Epithelial cell of proximal tubule (primary cell): ENCODE measurements around the gene GRIK3. TPM values are rescaled to one million over a fixed set of nuclear protein-coding genes. Genes with fewer than 3 reads are reported as not detected.

Experiments used
- DNase-seq: peaks from one replicate; pipeline ENCODE4 v3.0.0-alpha.2; 2011; ENCODE audit warnings: low read depth
- H3K4me3 ChIP-seq: 2 replicates; pipeline ENCODE4 v1.5.1; 2011; ENCODE audit warnings: low read depth, mild to moderate bottlenecking, low read length
- total RNA-seq: library from RNA; depleted of rRNA; stranded (reverse); fragments of >200 nt; gene quantifications from 2 replicates; pipeline ENCODE4 v1.2.3, GENCODE V29; 2015
- TF ChIP-seq, protein P1 (sequence below): conservative IDR thresholded peaks from 2 replicates; pipeline ENCODE4 v1.5.1; 2012; ENCODE audit warnings: low read depth, mild to moderate bottlenecking, low read length

Gene GRIK3
- total RNA-seq, 1 donor from 2014 or later, result not detected

DNA sequence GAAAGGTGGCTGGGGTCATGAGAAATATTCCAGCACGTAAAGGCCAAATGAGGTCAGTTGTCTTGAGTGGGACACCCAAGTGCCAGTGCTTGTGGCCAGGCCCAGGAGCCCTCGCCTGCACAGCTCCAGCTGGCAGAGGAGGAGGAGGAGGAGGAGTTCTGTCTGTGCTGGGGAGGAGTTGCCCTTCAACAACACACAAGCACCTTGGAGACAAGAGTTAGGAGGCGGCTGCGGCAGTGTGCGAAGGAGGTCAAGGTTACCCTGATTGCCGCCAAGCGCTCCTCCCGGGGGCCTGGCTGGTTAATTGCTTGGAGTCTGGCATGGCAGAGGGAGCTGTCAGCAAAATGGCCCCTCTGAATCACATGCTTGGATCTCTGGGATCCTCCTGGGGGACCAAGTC is 45.1 kb downstream of the GRIK3 start:
- TF ChIP-seq, protein P1, sequence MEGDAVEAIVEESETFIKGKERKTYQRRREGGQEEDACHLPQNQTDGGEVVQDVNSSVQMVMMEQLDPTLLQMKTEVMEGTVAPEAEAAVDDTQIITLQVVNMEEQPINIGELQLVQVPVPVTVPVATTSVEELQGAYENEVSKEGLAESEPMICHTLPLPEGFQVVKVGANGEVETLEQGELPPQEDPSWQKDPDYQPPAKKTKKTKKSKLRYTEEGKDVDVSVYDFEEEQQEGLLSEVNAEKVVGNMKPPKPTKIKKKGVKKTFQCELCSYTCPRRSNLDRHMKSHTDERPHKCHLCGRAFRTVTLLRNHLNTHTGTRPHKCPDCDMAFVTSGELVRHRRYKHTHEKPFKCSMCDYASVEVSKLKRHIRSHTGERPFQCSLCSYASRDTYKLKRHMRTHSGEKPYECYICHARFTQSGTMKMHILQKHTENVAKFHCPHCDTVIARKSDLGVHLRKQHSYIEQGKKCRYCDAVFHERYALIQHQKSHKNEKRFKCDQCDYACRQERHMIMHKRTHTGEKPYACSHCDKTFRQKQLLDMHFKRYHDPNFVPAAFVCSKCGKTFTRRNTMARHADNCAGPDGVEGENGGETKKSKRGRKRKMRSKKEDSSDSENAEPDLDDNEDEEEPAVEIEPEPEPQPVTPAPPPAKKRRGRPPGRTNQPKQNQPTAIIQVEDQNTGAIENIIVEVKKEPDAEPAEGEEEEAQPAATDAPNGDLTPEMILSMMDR, result no peak
- no peak overlapping the region for H3K4me3 ChIP-seq
- no peak for DNase-seq

DNA sequence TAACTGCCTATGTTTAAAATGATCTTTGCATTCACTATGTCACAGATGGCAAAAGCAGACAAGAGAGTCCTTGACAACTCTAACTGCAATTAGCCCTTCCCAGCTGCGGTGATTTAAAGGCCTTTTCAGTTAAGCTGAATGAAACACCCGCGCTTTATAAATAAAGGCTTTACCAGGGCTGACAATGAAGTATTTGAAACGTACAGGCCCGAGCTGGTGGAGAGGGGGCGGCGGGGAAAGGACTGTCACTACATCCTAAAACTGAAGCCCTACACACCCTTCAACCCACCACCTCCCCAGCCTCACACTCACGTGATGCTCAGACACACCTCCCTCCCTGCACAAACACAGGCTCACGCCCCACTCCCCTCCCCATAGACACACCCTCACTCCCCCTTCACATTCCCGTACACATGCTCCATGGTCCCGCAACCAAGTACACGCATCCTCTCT is 45.5 kb downstream of the GRIK3 start:
- TF ChIP-seq, protein P1, result no peak
- no peak overlapping the region for H3K4me3 ChIP-seq
- DNase-seq, result no peak

DNA sequence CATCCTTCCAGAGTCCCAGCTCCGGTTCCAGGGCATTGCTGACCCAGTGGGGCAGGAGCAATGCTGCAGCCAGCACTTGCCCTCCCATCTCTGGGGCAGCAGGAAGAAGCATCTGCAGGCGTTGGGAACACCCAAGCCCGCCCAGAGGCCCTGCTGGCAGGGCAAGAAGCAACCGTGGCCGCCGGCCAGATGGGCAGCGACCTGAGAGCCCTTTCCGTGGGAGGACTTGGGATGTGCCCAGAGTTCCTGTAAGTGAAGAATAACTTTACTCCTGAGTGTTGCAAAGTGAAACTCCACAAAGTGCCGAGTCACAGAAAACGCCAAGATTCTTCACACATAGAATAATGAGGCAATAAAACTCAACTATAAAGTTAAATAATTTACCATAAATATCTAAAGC is 46.0 kb downstream of the GRIK3 start:
- no peak for DNase-seq
- TF ChIP-seq, protein P1, result no peak

DNA sequence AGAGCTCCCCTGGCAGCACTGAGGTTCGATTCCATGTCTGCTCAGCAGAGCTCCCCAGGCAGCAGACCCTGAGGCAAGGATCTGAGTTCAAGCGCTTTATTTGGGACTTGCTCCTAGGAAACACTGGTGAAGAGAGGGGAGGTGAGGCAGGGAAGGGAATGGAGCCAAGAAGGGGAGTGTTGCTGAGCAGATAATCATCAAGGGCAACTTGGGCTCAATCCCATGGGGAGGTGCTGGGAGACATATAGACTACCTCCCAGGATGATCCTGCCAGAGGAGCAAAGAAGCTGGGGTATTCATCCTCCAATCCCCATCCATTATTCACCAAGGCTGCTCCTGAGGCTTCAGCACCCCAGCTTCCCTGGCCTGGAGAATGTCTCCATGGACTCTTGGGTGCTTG is 47.0 kb downstream of the GRIK3 start:
- no peak for DNase-seq
- no peak overlapping the region for H3K4me3 ChIP-seq
- TF ChIP-seq, protein P1, result no peak

More for the DNA sequence above, 46.0 kb downstream of the GRIK3 start:
- H3K4me3 ChIP-seq, result no peak overlapping the region

DNA sequence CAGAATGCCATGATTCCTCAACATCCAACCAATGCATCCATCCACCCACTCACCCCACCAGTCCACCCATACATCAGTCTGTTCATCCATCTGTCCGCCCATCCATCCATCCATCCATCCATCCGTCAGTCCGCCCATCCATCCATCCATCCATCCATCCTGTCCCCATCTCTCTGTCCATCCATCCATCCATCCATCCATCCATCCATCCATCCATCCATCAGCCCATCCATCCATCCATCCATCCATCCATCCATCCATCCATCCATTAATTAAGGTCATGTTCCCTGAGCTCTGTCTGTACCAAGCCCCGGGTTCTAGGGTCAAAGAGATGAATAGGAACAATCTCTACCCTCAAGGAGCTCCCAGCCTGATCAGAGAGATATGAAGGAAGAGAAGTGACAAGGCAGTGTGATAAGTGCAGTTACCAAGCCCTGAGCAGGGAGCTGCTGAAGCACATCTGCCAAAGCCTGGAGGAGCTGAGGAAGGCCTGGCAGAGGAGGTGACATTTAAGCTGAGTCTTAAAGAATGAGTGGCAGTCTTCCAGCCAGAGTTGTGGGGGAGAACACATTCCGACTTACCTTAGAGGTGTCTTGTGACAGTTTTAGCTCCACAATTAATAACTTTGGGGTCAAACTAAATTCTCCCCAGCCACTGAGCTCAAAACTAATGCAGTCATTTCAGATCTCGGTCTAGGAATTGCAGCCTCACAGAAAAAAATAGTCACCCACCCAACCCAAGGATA is 47.9 kb downstream of the GRIK3 start:
- DNase-seq, result no peak
- TF ChIP-seq, protein P1, result no peak
- H3K4me3 ChIP-seq, result no peak overlapping the region

DNA sequence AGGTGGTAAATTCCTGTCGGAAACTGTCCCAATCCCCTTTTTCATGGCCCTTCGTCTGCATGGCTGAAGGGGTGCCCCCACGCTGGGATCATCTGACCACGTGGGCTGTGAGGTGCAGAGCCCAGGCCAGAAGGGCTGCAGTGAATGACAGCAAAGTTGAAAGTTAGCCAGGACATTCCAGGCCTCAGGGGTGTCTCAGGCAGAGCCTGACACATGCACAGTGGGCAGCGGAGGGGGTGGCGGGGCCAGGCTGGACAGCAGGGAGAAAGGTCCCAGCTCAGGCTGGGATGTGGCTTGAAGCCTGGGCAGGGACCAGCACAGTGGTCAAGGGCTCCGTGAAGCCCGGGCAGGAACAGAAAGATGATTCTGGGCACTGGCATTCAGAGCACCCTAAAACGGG is 49.6 kb downstream of the GRIK3 start:
- no peak for DNase-seq
- TF ChIP-seq, protein P1, result no peak
- no peak overlapping the region for H3K4me3 ChIP-seq

DNA sequence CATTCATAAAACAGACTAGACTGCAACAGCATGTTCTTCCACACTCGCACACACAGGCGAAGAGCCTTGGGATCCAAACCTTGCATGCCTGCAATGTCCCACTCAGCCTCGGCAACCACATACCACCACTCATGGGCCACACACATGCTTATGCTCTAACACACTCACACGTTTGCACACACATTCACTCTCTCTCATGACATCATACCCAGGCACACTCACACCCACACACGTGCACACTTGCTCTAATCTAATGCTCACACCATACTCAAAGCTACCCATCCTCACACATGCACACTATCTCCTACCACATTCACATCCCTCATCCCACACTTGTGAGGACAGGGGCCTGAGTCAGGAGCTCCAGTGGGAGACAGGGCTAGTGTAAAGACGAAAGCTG is 50.3 kb downstream of the GRIK3 start:
- no peak overlapping the region for H3K4me3 ChIP-seq
- TF ChIP-seq, protein P1, result no peak
- DNase-seq, result no peak
